ENCODE data around the gene PRKACA.

- TF ChIP-seq SUZ12 (IDR thresholded peaks at IDR 0.05) (no peak), PKNOX1 (IDR thresholded peaks at IDR 0.05) (no peak), SP1 (IDR thresholded peaks at IDR 0.05) (no peak)
These were observed 27.8 kb upstream of the PRKACA start for GRCh38 chr19:14145381-14145780.
